Measurements from ENCODE around the gene DOCK1.

The DOCK1 gene

DNA sequence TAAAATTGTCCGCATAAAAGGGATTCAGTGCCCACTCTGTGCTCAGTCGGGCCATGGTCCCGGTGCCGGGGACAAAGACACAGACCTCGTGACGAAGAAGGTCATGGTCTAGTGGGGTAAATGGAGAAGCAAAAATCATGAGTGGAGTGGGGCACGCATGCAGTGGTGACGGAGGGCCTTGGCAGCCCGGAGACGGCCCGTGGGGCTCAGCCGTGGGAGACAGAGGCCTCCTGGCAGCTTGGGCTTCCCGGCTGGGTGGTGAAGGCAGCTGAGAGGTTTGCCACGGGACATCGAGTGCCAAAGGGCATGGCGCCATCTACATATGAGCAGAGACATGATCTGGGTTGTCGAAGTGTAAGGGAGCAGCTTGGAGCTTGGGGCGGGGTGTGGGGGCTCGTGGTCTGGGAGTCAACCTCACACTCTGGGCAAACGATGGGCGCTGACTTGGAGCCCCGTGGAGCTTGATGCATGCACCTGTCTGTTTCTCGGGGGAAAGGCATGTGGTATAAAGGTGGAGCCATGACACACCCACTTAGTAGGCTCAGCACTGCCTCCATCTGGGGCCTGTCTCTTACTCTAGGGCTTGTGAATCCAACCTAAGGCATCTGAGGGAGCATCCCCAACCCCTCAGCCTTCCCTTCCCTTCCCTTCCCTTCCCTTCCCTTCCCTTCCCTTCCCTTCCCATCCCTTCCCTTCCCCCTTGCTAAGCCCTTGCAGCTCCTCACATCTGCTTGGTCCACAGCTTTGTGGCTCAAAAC, 442.2 kb downstream of the DOCK1 start:
- no peaks in the 10 kb centered on the region for H3K9me3 ChIP-seq (ENCODE audit: severe bottlenecking)
- H3K36me3 ChIP-seq, result no peaks in the 10 kb centered on the region
- H3K27ac ChIP-seq, result no peak overlapping the region
- TF ChIP-seq CTCF (IDR thresholded peaks at IDR 0.05; ENCODE audit: low read depth, low read length), result 0 out of 2 replicates have a peak, but pooled peaks have one; percentile 7
- H3K27me3 ChIP-seq (ENCODE audit: insufficient read depth, low read depth, severe bottlenecking), result no peaks in the 10 kb centered on the region
- no peak overlapping the region for H3K4me3 ChIP-seq (ENCODE audit: low read depth, low read length)
- DNase-seq, result no peak

DNA sequence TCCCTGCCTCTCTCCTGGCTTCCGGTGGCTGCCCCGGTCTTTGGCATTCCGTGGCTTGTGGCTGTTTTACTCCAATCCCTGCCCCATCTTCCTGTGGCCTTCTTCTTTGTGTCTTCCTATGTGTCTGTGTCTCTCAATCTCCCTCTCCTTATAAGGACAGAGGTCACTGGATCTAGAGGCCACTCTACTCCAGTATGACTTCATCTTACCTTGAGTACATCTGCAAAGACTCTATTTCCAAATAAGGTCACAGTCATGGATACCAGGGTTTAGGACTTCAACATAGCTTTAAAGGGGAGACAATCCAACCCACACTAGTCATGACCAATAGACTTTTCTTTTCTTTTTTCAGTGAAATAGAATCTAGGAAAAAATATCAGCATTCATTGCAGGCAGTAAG, 444.5 kb downstream of the DOCK1 start:
- no peak for DNase-seq
- Histone ChIP-seq H3K27ac (no peak overlapping the region), H3K27me3 (ENCODE audit: insufficient read depth, low read depth, severe bottlenecking) (no peaks in the 10 kb centered on the region), H3K36me3 (no peaks in the 10 kb centered on the region), H3K9me3 (ENCODE audit: severe bottlenecking) (no peaks in the 10 kb centered on the region), H3K4me3 (ENCODE audit: low read depth, low read length) (no peak overlapping the region)
- TF ChIP-seq CTCF (IDR thresholded peaks at IDR 0.05; ENCODE audit: low read depth, low read length), result no peak

- Histone ChIP-seq H3K27ac (peak overlapping the region; percentile 22; the same call in 1 of the 2 replicates), H3K4me3 (ENCODE audit: low read depth, low read length) (no peak overlapping the region), H3K36me3 (no peaks in the 10 kb centered on the region), H3K27me3 (ENCODE audit: insufficient read depth, low read depth, severe bottlenecking) (no peaks in the 10 kb centered on the region), H3K9me3 (ENCODE audit: severe bottlenecking) (no peaks in the 10 kb centered on the region)
- DNase-seq, result no peak
- no peak for TF ChIP-seq CTCF (IDR thresholded peaks at IDR 0.05; ENCODE audit: low read depth, low read length)
Measured at GRCh38 chr10:127351542-127351941, 446.3 kb downstream of the DOCK1 start.

GRCh38 chr10:127353544-127353943, 448.3 kb downstream of the DOCK1 start:
- no peak for TF ChIP-seq CTCF (IDR thresholded peaks at IDR 0.05; ENCODE audit: low read depth, low read length)

DNA sequence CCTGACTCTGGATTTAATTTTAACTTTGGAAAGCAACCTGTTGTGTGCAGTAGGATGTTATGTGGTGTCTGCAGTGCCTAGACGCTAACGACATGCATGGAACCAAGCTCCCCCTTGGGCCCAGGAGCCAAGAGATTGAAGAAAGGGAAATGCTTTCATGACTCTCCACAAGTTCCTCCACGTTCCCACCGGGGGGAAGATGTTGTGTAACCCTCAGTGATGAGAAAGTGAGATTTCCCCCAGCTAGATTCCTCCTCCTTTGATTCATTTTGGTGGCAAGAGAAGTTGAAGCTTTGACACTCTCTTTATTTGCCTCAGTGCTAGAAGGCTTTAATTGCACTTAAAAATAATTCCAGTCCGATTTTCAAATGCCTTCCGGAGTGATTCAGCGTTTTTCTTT, 449.0 kb downstream of the DOCK1 start:
- H3K36me3 ChIP-seq, result no peaks in the 10 kb centered on the region; the same call in 1 of the 2 replicates
- H3K4me3 ChIP-seq (ENCODE audit: low read depth, low read length), result no peak overlapping the region
- no peak overlapping the region for H3K27ac ChIP-seq
- H3K9me3 ChIP-seq (ENCODE audit: severe bottlenecking), result no peaks in the 10 kb centered on the region
- H3K27me3 ChIP-seq (ENCODE audit: insufficient read depth, low read depth, severe bottlenecking), result no peaks in the 10 kb centered on the region
- DNase-seq, result no peak
- TF ChIP-seq CTCF (IDR thresholded peaks at IDR 0.05; ENCODE audit: low read depth, low read length), result no peak

More at GRCh38 chr10:127353544-127353943, 448.3 kb downstream of the DOCK1 start:
- Histone ChIP-seq H3K27me3 (ENCODE audit: insufficient read depth, low read depth, severe bottlenecking) (no peaks in the 10 kb centered on the region), H3K36me3 (no peaks in the 10 kb centered on the region; the same call in 1 of the 2 replicates), H3K4me3 (ENCODE audit: low read depth, low read length) (no peak overlapping the region), H3K9me3 (ENCODE audit: severe bottlenecking) (no peaks in the 10 kb centered on the region), H3K27ac (no peak overlapping the region; the same call in 1 of the 2 replicates)
- peak; percentile 50 for DNase-seq

Measured in WERI-Rb-1 (cell line).